ENCODE measurements around the gene SSBP3.

DNA sequence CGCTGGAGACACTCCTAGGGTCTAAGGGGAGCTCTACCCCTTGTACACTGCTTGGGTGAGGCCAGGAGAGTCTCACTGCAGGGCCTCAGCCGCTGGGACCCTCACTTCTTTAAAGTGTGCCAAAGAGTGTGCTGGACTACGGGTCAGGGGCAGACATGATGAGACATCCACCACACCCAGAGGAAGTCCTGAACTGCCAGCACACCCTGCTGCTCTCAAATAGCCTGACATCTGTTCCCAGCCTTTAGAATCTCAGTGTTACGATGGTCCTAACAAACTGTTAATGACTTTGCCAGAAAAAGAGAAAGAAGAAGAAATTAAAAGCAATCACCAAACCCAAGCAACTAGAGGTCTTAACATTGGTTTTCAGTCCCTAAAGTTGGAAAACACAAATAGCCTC lies 157.2 kb downstream of the SSBP3 start:
- TF ChIP-seq, protein P1, sequence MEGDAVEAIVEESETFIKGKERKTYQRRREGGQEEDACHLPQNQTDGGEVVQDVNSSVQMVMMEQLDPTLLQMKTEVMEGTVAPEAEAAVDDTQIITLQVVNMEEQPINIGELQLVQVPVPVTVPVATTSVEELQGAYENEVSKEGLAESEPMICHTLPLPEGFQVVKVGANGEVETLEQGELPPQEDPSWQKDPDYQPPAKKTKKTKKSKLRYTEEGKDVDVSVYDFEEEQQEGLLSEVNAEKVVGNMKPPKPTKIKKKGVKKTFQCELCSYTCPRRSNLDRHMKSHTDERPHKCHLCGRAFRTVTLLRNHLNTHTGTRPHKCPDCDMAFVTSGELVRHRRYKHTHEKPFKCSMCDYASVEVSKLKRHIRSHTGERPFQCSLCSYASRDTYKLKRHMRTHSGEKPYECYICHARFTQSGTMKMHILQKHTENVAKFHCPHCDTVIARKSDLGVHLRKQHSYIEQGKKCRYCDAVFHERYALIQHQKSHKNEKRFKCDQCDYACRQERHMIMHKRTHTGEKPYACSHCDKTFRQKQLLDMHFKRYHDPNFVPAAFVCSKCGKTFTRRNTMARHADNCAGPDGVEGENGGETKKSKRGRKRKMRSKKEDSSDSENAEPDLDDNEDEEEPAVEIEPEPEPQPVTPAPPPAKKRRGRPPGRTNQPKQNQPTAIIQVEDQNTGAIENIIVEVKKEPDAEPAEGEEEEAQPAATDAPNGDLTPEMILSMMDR (IDR thresholded peaks at IDR 0.05) = no peak
- TF ChIP-seq EP300 (IDR thresholded peaks at IDR 0.05; ENCODE audit: low read depth) (no peak), POLR2AphosphoS5 (IDR thresholded peaks at IDR 0.05) (no peak)
